GM21526 (cell line): Measurements from ENCODE around the gene E2F2.
A peak's percentile ranks its signal among the peaks of the same experiment; 100 is the strongest.

Experiments
- ATAC-seq: cut with Tn5 transposase; IDR thresholded peaks from one replicate; pipeline ENCODE4 v1.9.1; 2021; ENCODE audit warnings: moderate library complexity; ENCODE audit not compliant: unreplicated experiment, low FRiP score

E2F2 gene

GRCh38 chr1:23530747-23531561, at the start of gene E2F2:
TSS of gene E2F2 (minus strand) at chr1:23531233. CDS start at chr1:23530793, 440 bp downstream.
- ATAC-seq = peak; percentile 45

GRCh38 chr1:23578997-23579363, 47.9 kb upstream of the E2F2 start:
- no peak for ATAC-seq

GRCh38 chr1:23578311-23578996, 47.4 kb upstream of the E2F2 start:
- no peak for ATAC-seq

- peak; percentile 74 for ATAC-seq
These were observed 46.3 kb upstream of the E2F2 start for GRCh38 chr1:23577056-23578004.

- ATAC-seq = no peak
These were observed 45.5 kb upstream of the E2F2 start for GRCh38 chr1:23576338-23577055.

GRCh38 chr1:23575226-23575810, 44.3 kb upstream of the E2F2 start:
- ATAC-seq = no peak

GRCh38 chr1:23574265-23574754, 43.3 kb upstream of the E2F2 start:
- ATAC-seq = no peak

- no peak for ATAC-seq
These were observed 42.6 kb upstream of the E2F2 start for GRCh38 chr1:23573574-23574182.

- no peak for ATAC-seq
These were observed 40.4 kb upstream of the E2F2 start for GRCh38 chr1:23571465-23571864.

- ATAC-seq = no peak
These were observed 39.1 kb upstream of the E2F2 start for GRCh38 chr1:23570001-23570691.

- ATAC-seq = no peak
These were observed 37.8 kb upstream of the E2F2 start for GRCh38 chr1:23568608-23569383.

GRCh38 chr1:23567996-23568607, 37.1 kb upstream of the E2F2 start:
- ATAC-seq = no peak

- no peak for ATAC-seq
These were observed 36.6 kb upstream of the E2F2 start for GRCh38 chr1:23567629-23567995.

- ATAC-seq = no peak
These were observed 35.3 kb upstream of the E2F2 start for GRCh38 chr1:23566304-23566703.

- no peak for ATAC-seq
These were observed 34.7 kb upstream of the E2F2 start for GRCh38 chr1:23565776-23566175.

- no peak for ATAC-seq
These were observed 33.6 kb upstream of the E2F2 start for GRCh38 chr1:23564529-23565122.

- ATAC-seq = no peak
These were observed 32.8 kb upstream of the E2F2 start for GRCh38 chr1:23563755-23564374.
